Hepatocyte (in vitro differentiated cells): ENCODE measurements around the gene GRAP2. TPM values are rescaled to one million over a fixed set of nuclear protein-coding genes. Genes with fewer than 3 reads are reported as not detected.

ENCODE experiments used
- DNase-seq: peaks from one replicate; pipeline ENCODE4 v3.0.0-alpha.2; 2016; ENCODE audit warnings: low spot score
- H2AFZ ChIP-seq: fragments of 200-600 bp; sonication (generic); 2 replicates; pipeline ENCODE4 v1.6.0; 2016; ENCODE audit warnings: antibody characterized with exemption, mild to moderate bottlenecking
- H3K27ac ChIP-seq: fragments of 200-600 bp; sonication (generic); 2 replicates; pipeline ENCODE4 v1.5.1; 2016; ENCODE audit warnings: mild to moderate bottlenecking
- H3K27me3 ChIP-seq: fragments of 200-600 bp; sonication (generic); 2 replicates; pipeline ENCODE4 v1.6.1; 2016
- H3K36me3 ChIP-seq: fragments of 200-600 bp; sonication (generic); replicated peaks from 2 replicates; pipeline ENCODE4 v1.5.1; 2016; ENCODE audit warnings: low read depth; ENCODE audit not compliant: insufficient read depth
- H3K4me1 ChIP-seq: fragments of 200-600 bp; sonication (generic); 2 replicates; pipeline ENCODE4 v1.5.1; 2016; ENCODE audit warnings: mild to moderate bottlenecking, moderate library complexity; ENCODE audit not compliant: insufficient read depth
- H3K4me2 ChIP-seq: fragments of 200-600 bp; sonication (generic); 2 replicates; pipeline ENCODE4 v1.6.0; 2016
- H3K4me3 ChIP-seq: fragments of 200-600 bp; sonication (generic); 2 replicates; pipeline ENCODE4 v1.5.1; 2016; ENCODE audit warnings: mild to moderate bottlenecking
- H3K79me2 ChIP-seq: fragments of 200-600 bp; sonication (generic); 2 replicates; pipeline ENCODE4 v1.6.0; 2017; ENCODE audit warnings: mild to moderate bottlenecking
- H3K9me2 ChIP-seq: fragments of 200-600 bp; sonication (generic); replicated peaks from 2 replicates; pipeline ENCODE4 v1.6.0; 2017; ENCODE audit warnings: mild to moderate bottlenecking; ENCODE audit not compliant: insufficient read depth
- H3K9me3 ChIP-seq: fragments of 200-600 bp; sonication (generic); 2 replicates; pipeline ENCODE4 v1.5.1; 2016; ENCODE audit warnings: low read depth, mild to moderate bottlenecking
- H4K20me1 ChIP-seq: fragments of 200-600 bp; sonication (generic); 2 replicates; pipeline ENCODE4 v1.6.0; 2016; ENCODE audit warnings: mild to moderate bottlenecking; ENCODE audit not compliant: insufficient read depth, poor library complexity, severe bottlenecking
- CTCF ChIP-seq: fragments of 200-600 bp; sonication (generic); IDR thresholded peaks from 2 replicates; pipeline ENCODE4 v1.5.1; 2016; ENCODE audit warnings: antibody characterized with exemption, mild to moderate bottlenecking; ENCODE audit not compliant: poor library complexity
- EZH2 ChIP-seq: fragments of 200-600 bp; sonication (generic); IDR thresholded peaks from 2 replicates; pipeline ENCODE4 v1.6.1; 2016; ENCODE audit warnings: antibody characterized with exemption, mild to moderate bottlenecking, borderline replicate concordance
- EZH2phosphoT487 ChIP-seq: fragments of 200-600 bp; sonication (generic); IDR thresholded peaks from one replicate; pipeline ENCODE4 v1.6.1; 2018; ENCODE audit warnings: antibody characterized with exemption, mild to moderate bottlenecking, low read depth, moderate library complexity; ENCODE audit not compliant: unreplicated experiment, severe bottlenecking
- WGBS: methylation state at CpG from one replicate; pipeline ENCODE4 v1.1.6; 2016; ENCODE audit warnings: low lambda C conversion rate; ENCODE audit errors: missing lambda C conversion rate; 5-methylcytosine and 5-hydroxymethylcytosine counted together
- polyA plus RNA-seq: library from polyadenylated mRNA; unstranded; fragments of >200 nt; fragmentation: Nextera tagmentation; extraction: Ambion mirVana; gene quantifications from 2 replicates; pipeline ENCODE4 v1.2.1, GENCODE V29; 2016
- total RNA-seq: library from RNA; depleted of rRNA; stranded (reverse); fragments of >200 nt; gene quantifications from 2 replicates; pipeline ENCODE4 v1.2.3, GENCODE V29; 2014

GRAP2 gene
- total and polyA plus RNA-seq, 2 experiments from 2014 or later, result 0.51 TPM; not detected in 1

GRCh38 chr22:39913321-39913720 is 12.4 kb downstream of the GRAP2 start:
- peaks cover 8% of the 10 kb centered on the region for H3K4me1 ChIP-seq
- peaks cover 9% of the 10 kb centered on the region for H3K27me3 ChIP-seq
- no peaks in the 10 kb centered on the region for H3K9me2 ChIP-seq
- 90% methylated on average over 5 of the region's 5 CpGs for WGBS
- no peak overlapping the region for H2AFZ ChIP-seq
- no peaks in the 10 kb centered on the region for H3K9me3 ChIP-seq
- H3K36me3 ChIP-seq, result no peaks in the 10 kb centered on the region
- TF ChIP-seq CTCF, result no peak
- no peak for DNase-seq
- H3K79me2 ChIP-seq, result no peaks in the 10 kb centered on the region
- H3K4me2 ChIP-seq, result no peak overlapping the region
- H3K4me3 ChIP-seq, result no peak overlapping the region
- H3K27ac ChIP-seq, result no peak overlapping the region
- no peaks in the 10 kb centered on the region for H4K20me1 ChIP-seq

GRCh38 chr22:39913886-39914285 is 13.0 kb downstream of the GRAP2 start:
- no peak for TF ChIP-seq CTCF
- TF ChIP-seq EZH2, result no peak
- no peak for TF ChIP-seq EZH2phosphoT487
- no peak overlapping the region for H3K4me2 ChIP-seq
- H3K4me1 ChIP-seq, result peaks cover 8% of the 10 kb centered on the region
- H3K36me3 ChIP-seq, result no peaks in the 10 kb centered on the region
- H2AFZ ChIP-seq, result no peak overlapping the region
- no peak overlapping the region for H3K4me3 ChIP-seq
- no peaks in the 10 kb centered on the region for H3K9me3 ChIP-seq
- H3K9me2 ChIP-seq, result no peaks in the 10 kb centered on the region
- 39% methylated on average over 2 of the region's 2 CpGs for WGBS
- peaks cover 9% of the 10 kb centered on the region for H3K27me3 ChIP-seq
- DNase-seq, result no peak
- H3K27ac ChIP-seq, result no peak overlapping the region
- no peaks in the 10 kb centered on the region for H3K79me2 ChIP-seq
- H4K20me1 ChIP-seq, result no peaks in the 10 kb centered on the region

GRCh38 chr22:39914584-39914983 is 13.7 kb downstream of the GRAP2 start:
- Histone ChIP-seq H3K27ac (no peak overlapping the region), H3K4me3 (no peak overlapping the region), H3K4me1 (peaks cover 8% of the 10 kb centered on the region), H3K9me3 (no peaks in the 10 kb centered on the region), H3K9me2 (no peaks in the 10 kb centered on the region), H3K27me3 (peaks cover 9% of the 10 kb centered on the region), H4K20me1 (no peaks in the 10 kb centered on the region), H2AFZ (no peak overlapping the region), H3K36me3 (no peaks in the 10 kb centered on the region), H3K79me2 (no peaks in the 10 kb centered on the region), H3K4me2 (no peak overlapping the region)
- 95% methylated on average over 9 of the region's 9 CpGs for WGBS
- TF ChIP-seq EZH2phosphoT487, result no peak
- TF ChIP-seq EZH2, result no peak
- no peak for TF ChIP-seq CTCF
- no peak for DNase-seq

GRCh38 chr22:39915295-39915726 is 14.4 kb downstream of the GRAP2 start:
- Histone ChIP-seq H3K9me2 (no peaks in the 10 kb centered on the region), H3K27ac (no peak overlapping the region), H3K79me2 (no peaks in the 10 kb centered on the region), H3K4me1 (peaks cover 8% of the 10 kb centered on the region), H3K4me2 (no peak overlapping the region), H3K9me3 (no peaks in the 10 kb centered on the region), H2AFZ (no peak overlapping the region), H3K36me3 (no peaks in the 10 kb centered on the region), H3K4me3 (no peak overlapping the region), H4K20me1 (no peaks in the 10 kb centered on the region), H3K27me3 (peaks cover 9% of the 10 kb centered on the region)
- TF ChIP-seq CTCF (no peak), EZH2 (no peak), EZH2phosphoT487 (no peak)
- WGBS, result 63% methylated on average over 4 of the region's 4 CpGs
- DNase-seq, result no peak
